ENCODE data around the gene TREML4. TPM values are rescaled to one million over a fixed set of nuclear protein-coding genes. Genes with fewer than 3 reads are reported as not detected.
A peak's percentile ranks its signal among the peaks of the same experiment; 100 is the strongest.

The TREML4 gene
- total and polyA plus RNA-seq, 10 donors: 0.44 to 2.2 TPM; not detected in 8

DNA sequence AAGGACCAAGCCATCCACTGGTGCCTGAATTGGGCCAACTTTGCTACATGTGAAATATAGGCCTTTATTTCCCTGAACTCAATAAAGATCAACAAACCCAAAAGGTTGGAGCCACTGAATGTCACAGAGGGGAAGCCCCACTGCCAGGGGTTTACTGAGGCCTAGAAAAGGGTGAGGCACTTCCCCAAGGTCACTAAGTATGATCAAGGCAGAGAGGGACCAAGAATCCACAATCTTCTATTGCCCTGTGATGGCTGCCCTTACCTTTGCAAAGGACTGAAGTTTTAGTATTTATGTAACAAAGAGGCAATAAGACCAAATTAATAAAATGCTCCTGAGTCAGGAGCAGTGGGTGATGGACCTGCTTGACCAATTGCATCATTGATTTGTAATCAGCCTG is 40.3 kb downstream of the TREML4 start:
- no peak for DNase-seq
- peak overlapping the region in 3 of 8 donors; percentile 21 to 93 (median 86) for H3K27ac ChIP-seq
- intact Hi-C loops (cut with DNase I; ENCODE audit: low total_unique reads): no loop called here
- no peak overlapping the region for H3K4me3 ChIP-seq
- H3K4me1 ChIP-seq: peaks cover 0 to 22% (median 10%) of the 10 kb centered on the region in 6 donors
- no peak for TF ChIP-seq POLR2AphosphoS5 (IDR thresholded peaks at IDR 0.05)
- TF ChIP-seq CTCF (IDR thresholded peaks at IDR 0.05 in 8 of 11, conservative IDR thresholded peaks at IDR 0.05 in 3 of 11): no peak
- TF ChIP-seq POLR2A (IDR thresholded peaks at IDR 0.05): no peak
- no peaks in the 10 kb centered on the region for H3K36me3 ChIP-seq
- peaks cover 0 to 9% (median 7%) of the 10 kb centered on the region in 8 donors for H3K9me3 ChIP-seq
- H3K27me3 ChIP-seq (replicated peaks in 1 of 7): no peaks in the 10 kb centered on the region

DNA sequence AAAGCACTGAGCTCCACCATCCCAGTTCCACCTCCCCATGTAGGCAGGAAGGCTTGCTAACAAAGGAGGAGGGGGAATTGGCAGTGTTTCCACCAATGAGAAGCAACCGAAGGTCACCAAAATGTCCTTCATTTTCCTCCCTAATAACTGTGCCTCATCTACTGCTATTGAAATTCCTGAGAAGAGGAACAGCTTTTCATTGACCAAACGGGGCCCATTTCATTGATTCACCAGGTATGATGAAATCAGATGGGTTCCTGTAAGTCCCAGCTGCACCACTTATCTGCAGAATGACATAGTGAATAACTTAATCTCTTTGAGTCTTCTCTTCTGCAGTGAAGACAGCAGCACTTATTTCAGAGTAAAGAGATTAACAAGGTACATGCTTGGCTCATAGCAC is 41.0 kb downstream of the TREML4 start:
- peaks cover 0 to 28% (median 13%) of the 10 kb centered on the region in 6 donors for H3K4me1 ChIP-seq
- DNase-seq: no peak
- no peaks in the 10 kb centered on the region for H3K36me3 ChIP-seq
- peak overlapping the region in 1 of 8 donors; percentile 4 for H3K4me3 ChIP-seq
- TF ChIP-seq POLR2AphosphoS5 (IDR thresholded peaks at IDR 0.05) (no peak), POLR2A (IDR thresholded peaks at IDR 0.05) (no peak), CTCF (IDR thresholded peaks at IDR 0.05 in 8 of 11, conservative IDR thresholded peaks at IDR 0.05 in 3 of 11) (no peak)
- peaks cover 0 to 2% (median under 1%) of the 10 kb centered on the region in 8 donors for H3K9me3 ChIP-seq
- intact Hi-C loops (cut with DNase I; ENCODE audit: low total_unique reads): no loop called here
- H3K27me3 ChIP-seq (replicated peaks in 1 of 7): no peaks in the 10 kb centered on the region
- WGBS, 5 donors: 67 to 90% (median 76%) methylated on average over 2 of the region's 2 CpGs
- peak overlapping the region in 4 of 8 donors; percentile 9 to 93 (median 54) for H3K27ac ChIP-seq

GRCh38 chr6:41269716-41270115 is 41.6 kb downstream of the TREML4 start:
- intact Hi-C loops (cut with DNase I; ENCODE audit: low total_unique reads): no loop called here
- Histone ChIP-seq H3K9me3 (no peaks in the 10 kb centered on the region), H3K36me3 (peaks cover 0 to under 1% (median 0%) of the 10 kb centered on the region in 6 donors), H3K4me1 (peaks cover 0 to 34% (median 16%) of the 10 kb centered on the region in 6 donors), H3K27me3 (replicated peaks in 1 of 7) (no peaks in the 10 kb centered on the region), H3K4me3 (peak overlapping the region in 1 of 8 donors; percentile 4), H3K27ac (peak overlapping the region in 4 of 8 donors; percentile 9 to 93 (median 54))
- TF ChIP-seq CTCF (IDR thresholded peaks at IDR 0.05 in 8 of 11, conservative IDR thresholded peaks at IDR 0.05 in 3 of 11) (no peak), POLR2A (IDR thresholded peaks at IDR 0.05) (no peak), POLR2AphosphoS5 (IDR thresholded peaks at IDR 0.05) (no peak)
- no peak for DNase-seq
- 71 to 100% (median 94%) methylated on average over 4 of the region's 4 CpGs for WGBS, 5 donors

DNA sequence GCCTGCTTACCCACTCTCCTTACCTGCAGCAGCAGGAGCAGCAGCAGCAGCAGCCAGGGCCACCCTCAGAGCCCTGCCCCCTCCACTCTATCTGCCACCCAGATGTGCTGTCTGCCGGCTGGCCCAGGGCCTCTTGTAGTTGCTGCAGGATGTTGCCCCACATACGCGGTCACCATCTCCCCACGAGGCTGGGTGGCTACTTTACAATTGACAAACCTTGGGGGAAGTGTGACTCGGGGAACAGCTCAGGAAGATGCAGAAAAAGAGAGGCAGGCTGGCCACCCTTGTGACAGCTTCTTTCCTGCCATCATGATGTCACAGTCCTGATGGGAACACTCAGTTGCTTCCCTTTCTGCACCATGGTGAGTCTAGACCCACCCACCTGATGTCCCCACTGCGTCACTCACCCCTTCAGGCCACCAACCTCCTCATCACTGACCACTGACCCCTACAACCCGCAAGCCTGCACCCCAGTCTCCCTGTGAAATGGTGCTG is 43.8 kb downstream of the TREML4 start:
- peaks cover 0 to 5% (median 0%) of the 10 kb centered on the region in 6 donors for H3K36me3 ChIP-seq
- H3K27me3 ChIP-seq (replicated peaks in 1 of 7): no peaks in the 10 kb centered on the region
- 21 to 56% (median 33%) methylated on average over 6 to 7 of the region's 7 CpGs for WGBS, 5 donors
- peak overlapping the region in 7 of 8 donors; percentile 68 to 93 (median 81) for H3K27ac ChIP-seq
- TF ChIP-seq CTCF (IDR thresholded peaks at IDR 0.05 in 8 of 11, conservative IDR thresholded peaks at IDR 0.05 in 3 of 11) (peak in 2 of 11 experiments; percentile 10 to 13), POLR2A (IDR thresholded peaks at IDR 0.05) (peak in 1 of 3 donors; percentile 52), POLR2AphosphoS5 (IDR thresholded peaks at IDR 0.05) (peak; percentile 65 to 85 (median 83))
- peaks cover 0 to 56% (median 24%) of the 10 kb centered on the region in 6 donors for H3K4me1 ChIP-seq
- peak; percentile 93 for DNase-seq
- intact Hi-C loops (cut with DNase I; ENCODE audit: low total_unique reads): no loop called here
- H3K4me3 ChIP-seq: peak overlapping the region in 3 of 8 donors; percentile 0 to 50 (median 2)
- H3K9me3 ChIP-seq: no peaks in the 10 kb centered on the region
